ENCODE measurements around the gene DNAJC17.

DNA sequence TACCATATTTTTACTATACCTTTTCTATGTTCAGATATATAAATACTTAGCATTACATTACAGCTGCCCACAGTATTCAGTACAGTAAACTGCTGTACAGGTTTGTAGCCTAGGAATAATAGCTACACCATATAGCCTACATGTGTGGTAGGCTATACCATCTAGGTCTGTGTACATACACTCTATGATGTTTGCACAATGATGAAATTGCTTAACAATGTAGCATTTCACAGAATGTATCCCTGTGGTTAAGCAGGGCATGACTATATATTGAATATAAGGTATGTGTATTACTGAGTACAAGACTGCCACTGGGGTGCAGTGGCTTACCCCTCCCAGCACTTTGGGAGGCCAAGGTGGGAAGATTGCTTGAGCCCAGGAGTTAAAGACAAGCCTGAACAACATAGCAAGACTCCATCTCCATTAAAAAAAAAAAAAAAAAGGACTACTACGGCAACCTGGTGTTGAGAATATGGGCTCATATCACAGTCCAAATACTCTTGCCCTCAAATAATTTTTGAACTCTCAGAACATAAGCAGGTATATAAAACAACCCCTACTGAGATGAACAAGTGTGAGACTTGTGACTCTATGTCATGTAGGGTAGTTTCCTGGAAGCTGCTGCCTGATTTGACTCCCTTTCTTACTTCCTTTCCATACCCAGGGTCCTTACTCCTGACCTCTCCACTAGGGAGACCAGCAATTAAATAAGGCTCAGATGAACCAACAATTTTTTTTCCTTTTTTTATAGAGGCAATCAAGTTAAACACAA is 16.5 kb upstream of the DNAJC17 start:
- TF ChIP-seq, protein P1, sequence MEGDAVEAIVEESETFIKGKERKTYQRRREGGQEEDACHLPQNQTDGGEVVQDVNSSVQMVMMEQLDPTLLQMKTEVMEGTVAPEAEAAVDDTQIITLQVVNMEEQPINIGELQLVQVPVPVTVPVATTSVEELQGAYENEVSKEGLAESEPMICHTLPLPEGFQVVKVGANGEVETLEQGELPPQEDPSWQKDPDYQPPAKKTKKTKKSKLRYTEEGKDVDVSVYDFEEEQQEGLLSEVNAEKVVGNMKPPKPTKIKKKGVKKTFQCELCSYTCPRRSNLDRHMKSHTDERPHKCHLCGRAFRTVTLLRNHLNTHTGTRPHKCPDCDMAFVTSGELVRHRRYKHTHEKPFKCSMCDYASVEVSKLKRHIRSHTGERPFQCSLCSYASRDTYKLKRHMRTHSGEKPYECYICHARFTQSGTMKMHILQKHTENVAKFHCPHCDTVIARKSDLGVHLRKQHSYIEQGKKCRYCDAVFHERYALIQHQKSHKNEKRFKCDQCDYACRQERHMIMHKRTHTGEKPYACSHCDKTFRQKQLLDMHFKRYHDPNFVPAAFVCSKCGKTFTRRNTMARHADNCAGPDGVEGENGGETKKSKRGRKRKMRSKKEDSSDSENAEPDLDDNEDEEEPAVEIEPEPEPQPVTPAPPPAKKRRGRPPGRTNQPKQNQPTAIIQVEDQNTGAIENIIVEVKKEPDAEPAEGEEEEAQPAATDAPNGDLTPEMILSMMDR (IDR thresholded peaks at IDR 0.05) = no peak
- TF ChIP-seq POLR2A (IDR thresholded peaks at IDR 0.05) (no peak), POLR2AphosphoS5 (IDR thresholded peaks at IDR 0.05) (no peak), EP300 (IDR thresholded peaks at IDR 0.05) (no peak)
